MM.1S (cell line): ENCODE results near the gene ARHGAP26.

Experiments
- DNase-seq: peaks from one replicate; pipeline ENCODE4 v3.0.0-alpha.2; 2015
- H2AFZ ChIP-seq: fragments of 300-600 bp; sonication (generic); 2 replicates; pipeline ENCODE4 v1.6.0; 2016; ENCODE audit warnings: antibody characterized with exemption, low read length
- H3F3A ChIP-seq: fragments of 300-600 bp; sonication (generic); 2 replicates; pipeline ENCODE4 v1.6.1; 2016; ENCODE audit warnings: mild to moderate bottlenecking, antibody characterized with exemption, low read length, moderate library complexity, mixed read lengths; ENCODE audit not compliant: insufficient read depth
- H3K27ac ChIP-seq: fragments of 300-600 bp; sonication (generic); 2 replicates; pipeline ENCODE4 v1.5.1; 2016; ENCODE audit warnings: mild to moderate bottlenecking, low read length
- H3K27me3 ChIP-seq: fragments of 300-600 bp; sonication (generic); replicated peaks from 2 replicates; pipeline ENCODE4 v1.6.0; 2016; ENCODE audit warnings: low read length; ENCODE audit not compliant: insufficient read depth
- H3K36me3 ChIP-seq: fragments of 300-600 bp; sonication (generic); replicated peaks from 2 replicates; pipeline ENCODE4 v1.6.1; 2016; ENCODE audit warnings: mild to moderate bottlenecking, low read length, mixed read lengths; ENCODE audit not compliant: insufficient read depth
- H3K4me1 ChIP-seq: fragments of 300-600 bp; sonication (generic); 2 replicates; pipeline ENCODE4 v1.6.1; 2016; ENCODE audit warnings: low read length, mixed read lengths
- H3K4me2 ChIP-seq: fragments of 300-600 bp; sonication (generic); 2 replicates; pipeline ENCODE4 v1.6.0; 2016; ENCODE audit warnings: low read depth, low read length
- H3K4me3 ChIP-seq: fragments of 300-600 bp; sonication (generic); 2 replicates; pipeline ENCODE4 v1.5.1; 2016; ENCODE audit warnings: low read length, mixed read lengths
- H3K79me2 ChIP-seq: fragments of 300-600 bp; sonication (generic); 2 replicates; pipeline ENCODE4 v1.6.1; 2016; ENCODE audit warnings: mixed run types, low read length, mixed read lengths
- H3K9ac ChIP-seq: fragments of 300-600 bp; sonication (generic); 2 replicates; pipeline ENCODE4 v1.6.1; 2016; ENCODE audit warnings: low read length, mixed read lengths
- H3K9me2 ChIP-seq: fragments of 300-600 bp; sonication (generic); replicated peaks from 2 replicates; pipeline ENCODE4 v1.6.1; 2016; ENCODE audit warnings: mild to moderate bottlenecking, low read length, mixed read lengths; ENCODE audit not compliant: insufficient read depth
- H3K9me3 ChIP-seq: fragments of 300-600 bp; sonication (generic); replicated peaks from 2 replicates; pipeline ENCODE4 v1.6.1; 2016; ENCODE audit warnings: mild to moderate bottlenecking, low read length, mixed read lengths; ENCODE audit not compliant: insufficient read depth
- H4K20me1 ChIP-seq: fragments of 300-600 bp; sonication (generic); 2 replicates; pipeline ENCODE4 v1.6.1; 2016; ENCODE audit warnings: mild to moderate bottlenecking, low read length, moderate library complexity, mixed read lengths; ENCODE audit not compliant: insufficient read depth
- CTCF ChIP-seq: fragments of 300-600 bp; sonication (generic); IDR thresholded peaks from 2 replicates; pipeline ENCODE4 v1.5.1; 2016; ENCODE audit warnings: antibody characterized with exemption, low read length, mixed read lengths
- EZH2 ChIP-seq: fragments of 300-600 bp; sonication (generic); optimal IDR thresholded peaks from 2 replicates; pipeline ENCODE3; 2017; ENCODE audit warnings: low read depth, mild to moderate bottlenecking, antibody characterized with exemption, low read length, mixed read lengths
- EZH2phosphoT487 ChIP-seq: fragments of 300-600 bp; sonication (generic); IDR thresholded peaks from 2 replicates; pipeline ENCODE4 v1.6.1; 2018; ENCODE audit warnings: antibody characterized with exemption, low read length

Gene ARHGAP26

GRCh38 chr5:143040622-143041021 is 270.4 kb downstream of the ARHGAP26 start:
- H3K27me3 ChIP-seq, result no peaks in the 10 kb centered on the region
- no peak overlapping the region for H3K9ac ChIP-seq
- no peaks in the 10 kb centered on the region for H3K36me3 ChIP-seq
- H4K20me1 ChIP-seq, result no peaks in the 10 kb centered on the region
- peaks cover 6% of the 10 kb centered on the region; the same call in 1 of the 2 replicates for H3K4me1 ChIP-seq
- no peak overlapping the region for H3K4me3 ChIP-seq
- no peaks in the 10 kb centered on the region for H3K79me2 ChIP-seq
- H3K27ac ChIP-seq, result no peak overlapping the region
- H3K9me3 ChIP-seq, result no peaks in the 10 kb centered on the region
- H3K9me2 ChIP-seq, result no peaks in the 10 kb centered on the region
- no peak overlapping the region for H2AFZ ChIP-seq
- no peak for DNase-seq
- no peak for TF ChIP-seq EZH2
- no peak for TF ChIP-seq CTCF
- no peak for TF ChIP-seq EZH2phosphoT487
- no peak overlapping the region for H3K4me2 ChIP-seq
- H3F3A ChIP-seq, result no peaks in the 10 kb centered on the region

DNA sequence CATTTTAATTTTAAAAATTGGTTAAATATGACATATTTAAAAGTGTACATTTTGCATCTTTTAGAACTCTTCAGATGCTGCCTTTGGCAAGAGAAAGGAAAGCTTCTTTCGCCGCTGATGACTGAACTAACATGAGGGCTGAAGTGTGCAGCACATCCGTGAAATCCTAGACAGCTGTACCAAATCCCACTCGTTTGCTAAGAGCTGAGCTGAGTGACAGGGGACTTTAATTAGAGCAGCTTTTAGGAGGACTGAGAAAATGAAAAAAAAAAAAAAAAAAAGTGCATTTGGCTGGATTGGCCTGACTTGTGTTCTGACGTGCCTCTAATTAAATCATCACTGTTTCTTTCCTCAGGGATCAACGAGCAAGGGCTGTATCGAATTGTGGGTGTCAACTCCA is 271.3 kb downstream of the ARHGAP26 start:
- Histone ChIP-seq H3K36me3 (no peaks in the 10 kb centered on the region), H3K4me2 (no peak overlapping the region), H3K79me2 (no peaks in the 10 kb centered on the region), H3F3A (no peaks in the 10 kb centered on the region), H2AFZ (no peak overlapping the region), H3K9me2 (no peaks in the 10 kb centered on the region), H3K27ac (no peak overlapping the region), H4K20me1 (no peaks in the 10 kb centered on the region), H3K9ac (no peak overlapping the region), H3K4me3 (no peak overlapping the region), H3K27me3 (no peaks in the 10 kb centered on the region), H3K9me3 (no peaks in the 10 kb centered on the region), H3K4me1 (peaks cover 6% of the 10 kb centered on the region; the same call in 1 of the 2 replicates)
- TF ChIP-seq CTCF (no peak), EZH2 (no peak), EZH2phosphoT487 (no peak)
- DNase-seq, result no peak

- no peaks in the 10 kb centered on the region for H3K9me2 ChIP-seq
- no peak overlapping the region for H3K27ac ChIP-seq
- TF ChIP-seq EZH2phosphoT487, result no peak
- no peak for TF ChIP-seq EZH2
- no peak for TF ChIP-seq CTCF
- H3K9ac ChIP-seq, result no peak overlapping the region
- H3K36me3 ChIP-seq, result no peaks in the 10 kb centered on the region
- no peak overlapping the region for H3K4me3 ChIP-seq
- H2AFZ ChIP-seq, result no peak overlapping the region
- H4K20me1 ChIP-seq, result no peaks in the 10 kb centered on the region
- no peaks in the 10 kb centered on the region for H3K79me2 ChIP-seq
- H3F3A ChIP-seq, result no peaks in the 10 kb centered on the region
- H3K4me2 ChIP-seq, result no peak overlapping the region
- no peaks in the 10 kb centered on the region for H3K9me3 ChIP-seq
- DNase-seq, result no peak
- H3K4me1 ChIP-seq, result peaks cover 6% of the 10 kb centered on the region; the same call in 1 of the 2 replicates
- H3K27me3 ChIP-seq, result no peaks in the 10 kb centered on the region
Observed at GRCh38 chr5:143041972-143042770, 272.0 kb downstream of the ARHGAP26 start.
